ENCODE data around the gene NXPH2. TPM values are rescaled to one million over a fixed set of nuclear protein-coding genes. Genes with fewer than 3 reads are reported as not detected.

The NXPH2 gene
- total and polyA plus RNA-seq, 2 donors (not counting 3 experiments of a cell fraction or from before 2014, with no cell fraction given), result not detected

DNA sequence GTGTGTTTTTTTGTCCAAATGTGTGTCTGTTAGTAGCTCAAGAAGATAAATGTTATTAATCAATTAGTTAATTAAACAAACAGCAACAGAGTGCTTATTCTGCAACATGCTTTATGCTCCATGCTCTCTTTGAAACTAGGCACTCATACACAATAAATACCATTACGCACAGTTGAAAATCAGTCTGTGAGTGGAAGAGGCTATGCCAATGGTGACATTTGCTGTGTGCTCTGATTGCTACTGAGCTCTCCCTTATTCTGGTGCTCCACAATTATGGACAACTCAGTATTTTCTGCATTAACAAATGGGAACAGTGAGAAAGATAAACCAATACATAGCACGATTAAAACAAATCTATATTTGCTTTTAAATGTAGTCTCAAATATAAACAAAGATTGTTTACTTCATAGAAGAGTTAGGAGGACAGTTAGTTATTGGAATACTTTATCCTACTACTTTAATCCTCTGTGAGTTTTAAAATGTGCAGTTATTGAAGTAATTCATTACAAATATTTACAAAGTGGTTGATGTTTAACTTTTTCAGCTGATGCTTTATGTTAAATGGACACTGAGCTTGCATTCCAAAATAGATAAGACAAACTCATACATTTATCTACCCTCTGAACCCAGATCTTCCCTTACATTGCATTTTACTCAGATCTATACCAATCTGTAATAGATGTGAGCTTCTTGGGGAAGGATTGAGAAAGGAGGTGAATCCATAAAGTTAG lies 55.3 kb downstream of the NXPH2 start:
- ChIA-PET CTCF (interaction anchor here (0.9 kb wide), 1 partner anchor 22 kb away, joined by 4 read pairs; no protein-coding TSS in a partner anchor), POLR2A (no interaction called here)
- dilution Hi-C loops (cut with MboI; ENCODE audit: extremely low pct_ligation_motif_present, low sequenced_read_pairs) (no loop called here), intact Hi-C loops (cut with micrococcal nuclease) (no loop called here)
- Histone ChIP-seq H2AFZ (ENCODE audit: low read depth, low read length) (no peak overlapping the region), H3K79me2 (ENCODE audit: control insufficient read depth, insufficient read depth, low read length) (no peaks in the 10 kb centered on the region), H3K36me3 (ENCODE audit: control insufficient read depth in 2 of 2, extremely low read depth in 1 of 2, insufficient read depth in 2 of 2, low read length in 2 of 2) (no peaks in the 10 kb centered on the region), H3K27ac (ENCODE audit: insufficient read depth, low read depth, low read length) (no peak overlapping the region), H3K9me3 (replicated peaks; ENCODE audit: control insufficient read depth, insufficient read depth, low read length) (no peaks in the 10 kb centered on the region), H3K4me2 (ENCODE audit: insufficient read depth, low read length) (no peak overlapping the region), H3K9me1 (replicated peaks; ENCODE audit: control insufficient read depth, extremely low read depth, insufficient read depth, low read length) (no peaks in the 10 kb centered on the region), H3K27me3 (ENCODE audit: control insufficient read depth in 2 of 2, insufficient read depth in 2 of 2, low read length in 2 of 2) (no peaks in the 10 kb centered on the region), H3K9ac (replicated peaks; ENCODE audit: extremely low read depth, insufficient read depth, low read length) (no peak overlapping the region), H4K20me1 (replicated peaks; ENCODE audit: control insufficient read depth, extremely low read depth, insufficient read depth, low read length) (no peaks in the 10 kb centered on the region), H3K4me3 (replicated peaks in 1 of 3; ENCODE audit: insufficient read depth in 1 of 3, low read depth in 1 of 3, low read length in 3 of 3) (no peak overlapping the region), H3K4me1 (ENCODE audit: control insufficient read depth, extremely low read depth, insufficient read depth, low read length) (no peaks in the 10 kb centered on the region)
- no TSS peak for BruUV-seq (replicated peaks)
- TF ChIP-seq POLR2AphosphoS5 (IDR thresholded peaks at IDR 0.05; ENCODE audit: insufficient read depth, low read depth, low read length), result no peak
- no peak for TF ChIP-seq MYC (IDR thresholded peaks at IDR 0.05; ENCODE audit: low read depth, low read length)
- TF ChIP-seq, protein P1, sequence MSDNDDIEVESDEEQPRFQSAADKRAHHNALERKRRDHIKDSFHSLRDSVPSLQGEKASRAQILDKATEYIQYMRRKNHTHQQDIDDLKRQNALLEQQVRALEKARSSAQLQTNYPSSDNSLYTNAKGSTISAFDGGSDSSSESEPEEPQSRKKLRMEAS (IDR thresholded peaks at IDR 0.05; ENCODE audit: insufficient read depth, insufficient read length), result no peak
- TF ChIP-seq FOS (IDR thresholded peaks at IDR 0.05; ENCODE audit: borderline replicate concordance, insufficient read depth, low read length), result no peak
- TF ChIP-seq GATA2 (IDR thresholded peaks at IDR 0.05; ENCODE audit: insufficient read depth, insufficient read length, low read depth, low read length), result no peak
- no peak for TF ChIP-seq EZH2 (IDR thresholded peaks at IDR 0.05; ENCODE audit: borderline replicate concordance, low read depth, low read length, severe bottlenecking)
- TF ChIP-seq, protein P2, sequence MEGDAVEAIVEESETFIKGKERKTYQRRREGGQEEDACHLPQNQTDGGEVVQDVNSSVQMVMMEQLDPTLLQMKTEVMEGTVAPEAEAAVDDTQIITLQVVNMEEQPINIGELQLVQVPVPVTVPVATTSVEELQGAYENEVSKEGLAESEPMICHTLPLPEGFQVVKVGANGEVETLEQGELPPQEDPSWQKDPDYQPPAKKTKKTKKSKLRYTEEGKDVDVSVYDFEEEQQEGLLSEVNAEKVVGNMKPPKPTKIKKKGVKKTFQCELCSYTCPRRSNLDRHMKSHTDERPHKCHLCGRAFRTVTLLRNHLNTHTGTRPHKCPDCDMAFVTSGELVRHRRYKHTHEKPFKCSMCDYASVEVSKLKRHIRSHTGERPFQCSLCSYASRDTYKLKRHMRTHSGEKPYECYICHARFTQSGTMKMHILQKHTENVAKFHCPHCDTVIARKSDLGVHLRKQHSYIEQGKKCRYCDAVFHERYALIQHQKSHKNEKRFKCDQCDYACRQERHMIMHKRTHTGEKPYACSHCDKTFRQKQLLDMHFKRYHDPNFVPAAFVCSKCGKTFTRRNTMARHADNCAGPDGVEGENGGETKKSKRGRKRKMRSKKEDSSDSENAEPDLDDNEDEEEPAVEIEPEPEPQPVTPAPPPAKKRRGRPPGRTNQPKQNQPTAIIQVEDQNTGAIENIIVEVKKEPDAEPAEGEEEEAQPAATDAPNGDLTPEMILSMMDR (IDR thresholded peaks at IDR 0.05; ENCODE audit: extremely low read depth in 1 of 2, insufficient read depth in 1 of 2, low read depth in 1 of 2, low read length in 2 of 2), result no peak
- no peak for TF ChIP-seq JUN (IDR thresholded peaks at IDR 0.05; ENCODE audit: borderline replicate concordance, insufficient read depth, insufficient read length, low read depth)
- no peak for TF ChIP-seq POLR2A (IDR thresholded peaks at IDR 0.05; ENCODE audit: low read depth, low read length)
- DNase-seq (ENCODE audit: low read depth, low spot score), result no peak
- FAIRE-seq, result no peak

All from endothelial cell of umbilical vein (primary cell).